Activated naive CD8-positive, alpha-beta T cell treated with anti-CD3 and anti-CD28 coated beads, Interleukin-2, amount 50 U/mL, for 16 hours (primary cell): ENCODE results near the gene ANXA7.
"Not testable (repeated sequence)": the region's sequence is repeated elsewhere in the genome, so short reads cannot be mapped to it uniquely, and the experiment has no call there.

Experiments used
- DNase-seq: peaks from one replicate; pipeline ENCODE4 v3.0.0-alpha.2; 2020; ENCODE audit warnings: low read depth, low spot score

The ANXA7 gene

GRCh38 chr10:73339436-73339835 lies 74.4 kb downstream of the ANXA7 start:
- DNase-seq: no peak

- no peak for DNase-seq
These were observed 75.0 kb downstream of the ANXA7 start for GRCh38 chr10:73338801-73339368.

- no peak for DNase-seq
These were observed 80.7 kb downstream of the ANXA7 start for GRCh38 chr10:73333202-73333601.

GRCh38 chr10:73332379-73332778 lies 81.5 kb downstream of the ANXA7 start:
- DNase-seq: no peak

GRCh38 chr10:73328523-73328922 lies 85.3 kb downstream of the ANXA7 start:
- DNase-seq: not testable (repeated sequence)

- not testable (repeated sequence) for DNase-seq
These were observed 88.6 kb downstream of the ANXA7 start for GRCh38 chr10:73325290-73325689.
